Stomach (tissue), 9 donors: ENCODE data around the gene ZNF652. TPM values are rescaled to one million over a fixed set of nuclear protein-coding genes. Genes with fewer than 3 reads are reported as not detected.

ENCODE experiments used
- DNase-seq, 2 donors: peaks; one replicate each; pipeline versions ENCODE4 v3.0.0 to v3.0.0-alpha.2; 2013 to 2019
- H3K27ac ChIP-seq, 5 donors: fragments of 200-600 bp in 4 of 5; sonication (generic) in 4 of 5; one replicate each; pipeline ENCODE4 v1.5.1; 2013 to 2019; ENCODE audit warnings: mild to moderate bottlenecking in 1 of 5, moderate library complexity in 1 of 5
- H3K27me3 ChIP-seq, 3 donors: fragments of 200-600 bp; sonication (generic); one replicate each; pipeline ENCODE4 v1.5.1; 2017 to 2019; ENCODE audit warnings: mixed run types in 1 of 3
- H3K36me3 ChIP-seq, 4 donors: fragments of 200-600 bp; sonication (generic); 1 replicate in 3 of 4; 2 replicates in 1 of 4; pipeline ENCODE4 v1.5.1; 2016 to 2019
- H3K4me1 ChIP-seq, 4 donors: fragments of 200-600 bp; sonication (generic); one replicate each; pipeline ENCODE4 v1.5.1; 2016 to 2019
- H3K4me3 ChIP-seq, 4 donors: fragments of 200-600 bp; sonication (generic) in 3 of 4; one replicate each; pipeline ENCODE4 v1.5.1; 2016 to 2019; ENCODE audit warnings: mild to moderate bottlenecking in 1 of 4
- H3K9me3 ChIP-seq, 4 donors: fragments of 200-600 bp; sonication (generic); one replicate each; pipeline ENCODE4 v1.5.1; 2016 to 2019
- CTCF ChIP-seq, 7 experiments: fragments of 450-650 bp in 4 of 7; fragments of 200-600 bp in 3 of 7; sonication (generic) in 3 of 7; IDR thresholded peaks; one replicate each; pipeline ENCODE4 v1.5.1; 2016 to 2019; ENCODE audit warnings: antibody characterized with exemption in 7 of 7, control low read depth in 2 of 7, mild to moderate bottlenecking in 1 of 7
- EP300 ChIP-seq: sonication (generic); formaldehyde crosslinking; IDR thresholded peaks from one replicate; pipeline ENCODE4 v1.6.1; 2017; ENCODE audit warnings: antibody characterized with exemption
- POLR2A ChIP-seq, 4 donors: fragments of 450-650 bp; IDR thresholded peaks; one replicate each; pipeline ENCODE4 v1.6.1; 2016; ENCODE audit warnings: antibody characterized with exemption in 4 of 4, control low read depth in 2 of 4, mild to moderate bottlenecking in 1 of 4, moderate library complexity in 1 of 4
- POLR2AphosphoS5 ChIP-seq, 3 donors: sonication (generic); formaldehyde crosslinking; IDR thresholded peaks; one replicate each; pipeline ENCODE4 v1.6.1; 2016; ENCODE audit warnings: antibody characterized with exemption in 3 of 3
- WGBS, 5 donors: extraction: QIAGEN DNeasy Blood & Tissue Kit in 3 of 5; methylation state at CpG; one replicate each; pipeline versions ENCODE4 v1.1.5 to v1.1.7; 2013 to 2018; 5-methylcytosine and 5-hydroxymethylcytosine counted together
- intact Hi-C: fragments of 100-400 bp; cut with DNase I; formaldehyde crosslinking; loops from one replicate; pipeline ENCODE4 v1.15.1; 2023; ENCODE audit warnings: low total_unique reads
- polyA plus RNA-seq, 3 donors: library from polyadenylated mRNA; stranded (reverse); fragments of 200-250 nt; gene quantifications; one replicate each; pipeline ENCODE4 v1.2.3, GENCODE V29; 2013
- total RNA-seq, 5 donors: library from RNA; depleted of rRNA; stranded (reverse); fragments of >200 nt; gene quantifications; one replicate each; pipeline versions ENCODE4 v1.1.0 to v1.2.3, GENCODE V29; 2014 to 2016
- donor health status: healthy with polysubstance abuse.
- donor health status: Bipolar disorder and iron deficiency.
- donor health status: healthy.

ZNF652 gene
- total and polyA plus RNA-seq, 8 donors: 16.4 to 89.3 (median 32.6) TPM

DNA sequence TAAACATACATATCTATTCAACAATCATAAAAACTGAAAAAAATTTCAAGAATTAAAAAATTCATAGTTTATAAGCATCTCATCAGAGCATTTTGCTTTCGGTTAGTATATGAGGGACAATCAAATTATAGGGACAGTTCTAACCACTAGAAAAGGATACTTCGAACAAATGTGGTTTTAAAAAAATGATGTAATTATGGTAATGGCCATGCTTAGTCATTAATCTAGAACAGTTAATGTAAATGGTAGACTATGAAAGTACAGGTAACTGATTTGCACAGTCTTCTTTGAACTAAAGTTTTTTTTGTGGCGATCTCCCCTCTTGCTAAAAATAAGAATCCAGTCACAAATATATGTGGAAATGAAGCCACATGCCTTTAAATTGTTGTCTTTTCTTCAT lies 67.9 kb downstream of the ZNF652 start:
- no peak for TF ChIP-seq POLR2AphosphoS5 (IDR thresholded peaks at IDR 0.05)
- no peak for TF ChIP-seq POLR2A (IDR thresholded peaks at IDR 0.05)
- 80 to 85% (median 85%) methylated on average over 3 of the region's 3 CpGs for WGBS, 5 donors
- Histone ChIP-seq H3K36me3 (peaks cover 12 to 57% (median 47%) of the 10 kb centered on the region in 4 donors), H3K4me3 (no peak overlapping the region), H3K9me3 (no peaks in the 10 kb centered on the region), H3K27me3 (no peaks in the 10 kb centered on the region), H3K4me1 (no peaks in the 10 kb centered on the region), H3K27ac (no peak overlapping the region)
- intact Hi-C loops: no loop called here
- no peak for DNase-seq

DNA sequence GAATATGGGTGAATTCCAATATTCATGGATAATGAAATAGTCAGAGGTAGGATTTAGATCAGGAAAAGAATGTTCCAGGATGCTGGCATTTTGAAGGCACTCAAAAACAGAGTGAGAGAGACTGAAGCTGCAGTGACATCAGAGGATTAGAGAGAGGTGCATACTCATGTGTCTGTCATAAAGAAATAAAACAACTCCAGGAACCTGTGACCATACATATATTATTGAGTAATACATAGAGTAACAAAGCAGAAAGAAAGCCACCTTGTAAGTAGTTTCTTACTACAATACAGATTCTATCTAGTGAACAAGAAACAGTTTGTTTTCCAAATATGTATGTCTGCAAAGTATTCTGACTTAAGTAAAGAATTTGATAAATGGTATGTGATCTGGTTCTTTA lies 69.1 kb downstream of the ZNF652 start:
- Histone ChIP-seq H3K4me3 (no peak overlapping the region), H3K4me1 (no peaks in the 10 kb centered on the region), H3K36me3 (peaks cover 2 to 45% (median 35%) of the 10 kb centered on the region in 4 donors), H3K9me3 (no peaks in the 10 kb centered on the region), H3K27ac (no peak overlapping the region), H3K27me3 (no peaks in the 10 kb centered on the region)
- no peak for DNase-seq
- TF ChIP-seq EP300: no peak
- no peak for TF ChIP-seq CTCF (IDR thresholded peaks at IDR 0.05)
- intact Hi-C loops: no loop called here

GRCh38 chr17:49291929-49292328 lies 70.1 kb downstream of the ZNF652 start:
- no peak for DNase-seq
- intact Hi-C loops: no loop called here

GRCh38 chr17:49290690-49291359 lies 71.2 kb downstream of the ZNF652 start:
- Histone ChIP-seq H3K36me3 (peaks cover 0 to 30% (median 21%) of the 10 kb centered on the region in 4 donors), H3K27me3 (no peaks in the 10 kb centered on the region), H3K9me3 (no peaks in the 10 kb centered on the region), H3K4me1 (no peaks in the 10 kb centered on the region), H3K4me3 (no peak overlapping the region), H3K27ac (no peak overlapping the region)
- intact Hi-C loops: no loop called here
- DNase-seq: peak in 1 of 2 donors; percentile 52
- TF ChIP-seq POLR2AphosphoS5 (IDR thresholded peaks at IDR 0.05): no peak
- TF ChIP-seq EP300: no peak
- peak in 4 of 7 experiments; percentile 25 to 59 (median 54) for TF ChIP-seq CTCF (IDR thresholded peaks at IDR 0.05)
- TF ChIP-seq POLR2A (IDR thresholded peaks at IDR 0.05): no peak
- 58 to 69% (median 62%) methylated on average over 4 of the region's 4 CpGs for WGBS, 5 donors

More at GRCh38 chr17:49291929-49292328, 70.1 kb downstream of the ZNF652 start:
- H3K36me3 ChIP-seq: peaks cover 0 to 35% (median 26%) of the 10 kb centered on the region in 4 donors
- no peak overlapping the region for H3K4me3 ChIP-seq
- H3K9me3 ChIP-seq: no peaks in the 10 kb centered on the region
- no peak for TF ChIP-seq CTCF (IDR thresholded peaks at IDR 0.05)
- TF ChIP-seq EP300: no peak
- no peaks in the 10 kb centered on the region for H3K27me3 ChIP-seq
- H3K27ac ChIP-seq: no peak overlapping the region
- no peaks in the 10 kb centered on the region for H3K4me1 ChIP-seq

GRCh38 chr17:49288388-49288787 lies 73.7 kb downstream of the ZNF652 start:
- H3K4me1 ChIP-seq: no peaks in the 10 kb centered on the region
- no peaks in the 10 kb centered on the region for H3K27me3 ChIP-seq
- TF ChIP-seq CTCF (IDR thresholded peaks at IDR 0.05) (no peak), EP300 (no peak), POLR2A (IDR thresholded peaks at IDR 0.05) (no peak), POLR2AphosphoS5 (IDR thresholded peaks at IDR 0.05) (no peak)
- H3K27ac ChIP-seq: no peak overlapping the region
- H3K9me3 ChIP-seq: no peaks in the 10 kb centered on the region
- WGBS, 5 donors: 81 to 91% (median 84%) methylated on average over 1 of the region's 1 CpG
- peaks cover 0 to 30% (median 18%) of the 10 kb centered on the region in 4 donors for H3K36me3 ChIP-seq
- DNase-seq: no peak
- intact Hi-C loops: no loop called here
- no peak overlapping the region for H3K4me3 ChIP-seq
